GM19193 (cell line): Measurements from ENCODE around the gene SLTM.

ENCODE experiments used
- POLR2A ChIP-seq: IDR thresholded peaks from 4 replicates; pipeline ENCODE4 v1.6.1; 2011; ENCODE audit not compliant: insufficient read depth, insufficient read length; ENCODE audit errors: extremely low read depth

The SLTM gene

DNA sequence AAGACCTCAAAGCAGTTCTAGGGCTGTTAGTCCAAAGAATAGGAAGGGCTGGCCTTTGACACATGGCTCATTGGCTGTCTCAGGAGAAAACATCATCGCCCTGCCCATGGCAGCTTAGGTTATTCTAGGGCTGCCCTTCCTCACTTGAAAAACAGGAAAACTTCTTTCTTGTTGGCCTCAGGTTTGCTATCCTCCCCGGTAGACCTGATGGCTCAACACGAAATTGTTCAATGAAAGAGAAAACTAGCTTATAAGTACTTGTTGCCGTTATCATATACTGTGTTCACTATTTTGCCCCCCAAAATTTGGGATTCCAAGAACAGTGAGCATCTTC is 602 bp upstream of the SLTM start:
- TF ChIP-seq POLR2A = no peak

DNA sequence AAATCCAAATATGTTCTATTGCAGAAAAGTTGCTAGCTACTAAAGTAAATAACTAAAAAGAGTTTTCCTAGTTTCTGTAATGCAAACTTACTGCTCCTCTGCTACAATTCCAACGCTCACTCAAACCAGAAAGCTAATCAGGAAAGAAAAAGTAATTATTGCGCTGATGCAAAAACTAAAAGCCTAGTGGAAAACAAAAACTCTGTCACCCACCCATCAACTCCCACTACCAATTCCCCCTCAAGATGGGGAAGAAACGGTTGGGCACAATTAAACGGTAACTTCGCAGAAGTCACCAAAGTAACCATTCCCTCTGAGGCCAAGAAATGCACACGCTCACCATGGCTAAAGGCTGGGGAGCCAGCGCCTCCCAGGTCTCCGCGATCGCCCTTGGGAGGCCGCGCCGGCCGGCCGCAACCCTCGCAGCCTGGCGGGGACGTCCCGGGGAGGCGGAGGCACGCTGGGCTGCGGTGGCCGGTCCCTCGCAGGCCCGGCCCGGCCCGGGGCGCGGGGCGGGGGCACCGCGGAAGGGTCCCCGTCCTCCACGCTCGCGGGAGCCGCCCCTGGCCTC is 684 bp downstream of the SLTM start:
- no peak for TF ChIP-seq POLR2A

GRCh38 chr15:58931987-58932588 is 1.4 kb downstream of the SLTM start:
- TF ChIP-seq POLR2A = no peak

DNA sequence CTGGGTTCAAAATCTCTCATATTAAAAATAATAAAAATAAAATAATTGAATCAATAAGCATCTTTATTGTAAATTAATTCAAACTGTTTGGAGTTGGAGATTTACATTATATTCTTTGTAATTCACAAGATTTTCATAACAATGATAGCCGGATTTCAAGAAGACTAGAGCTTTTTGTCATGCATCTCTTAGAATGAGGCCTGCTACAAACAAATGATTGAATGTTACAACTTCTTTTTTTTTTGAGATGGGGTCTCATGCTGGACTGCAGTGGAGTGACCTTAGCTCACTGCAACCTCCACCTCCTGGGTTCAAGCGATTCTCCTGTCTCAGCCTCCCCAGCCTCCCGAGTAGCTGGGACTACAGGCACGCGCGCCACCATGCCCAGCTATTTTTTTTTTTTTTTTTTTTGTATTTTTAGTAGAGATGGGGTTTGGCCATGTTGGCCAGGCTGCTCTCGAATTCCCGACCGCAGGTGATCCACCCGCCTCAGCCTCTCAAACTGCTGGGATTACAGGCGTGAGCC is 3.5 kb downstream of the SLTM start:
- TF ChIP-seq POLR2A = no peak

DNA sequence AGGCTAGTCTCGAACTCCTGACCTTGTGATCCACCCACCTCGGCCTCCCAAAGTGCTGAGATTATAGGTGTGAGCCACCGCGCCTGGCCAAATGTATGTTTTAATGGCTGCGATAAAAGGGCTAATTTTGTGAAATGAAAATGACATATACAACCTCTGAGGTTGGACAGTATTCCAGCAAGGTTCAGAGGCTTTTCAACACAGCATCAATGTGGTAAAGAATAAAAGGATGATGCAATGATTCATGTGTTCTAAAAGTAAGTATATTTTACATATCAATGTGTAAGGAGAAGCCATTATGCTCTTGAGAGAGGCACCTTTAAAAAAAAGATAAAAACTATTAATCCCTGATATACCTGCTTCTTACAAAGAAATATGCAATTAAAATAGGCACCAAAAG is 6.7 kb downstream of the SLTM start:
- TF ChIP-seq POLR2A = no peak

DNA sequence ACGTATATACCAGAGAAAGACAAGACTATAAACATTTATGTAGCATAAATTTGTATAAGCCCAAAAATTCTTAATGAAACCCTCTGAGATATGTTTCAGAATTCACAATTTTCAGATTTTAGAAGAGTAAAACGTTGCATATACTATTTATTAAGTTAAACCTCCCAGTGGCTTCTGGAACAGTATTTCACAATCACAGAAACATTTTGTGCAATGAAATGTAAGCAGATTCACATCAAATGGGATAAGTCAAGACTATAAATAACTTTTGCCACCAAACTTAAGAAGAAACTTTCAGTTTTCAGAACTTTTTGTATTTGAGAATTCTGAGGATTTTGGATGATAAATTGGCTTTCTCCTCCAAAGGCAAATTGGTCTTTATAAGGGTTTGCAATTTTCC is 9.2 kb downstream of the SLTM start:
- TF ChIP-seq POLR2A = no peak

- TF ChIP-seq POLR2A = no peak
Measured at GRCh38 chr15:58923696-58924300, 9.7 kb downstream of the SLTM start.

DNA sequence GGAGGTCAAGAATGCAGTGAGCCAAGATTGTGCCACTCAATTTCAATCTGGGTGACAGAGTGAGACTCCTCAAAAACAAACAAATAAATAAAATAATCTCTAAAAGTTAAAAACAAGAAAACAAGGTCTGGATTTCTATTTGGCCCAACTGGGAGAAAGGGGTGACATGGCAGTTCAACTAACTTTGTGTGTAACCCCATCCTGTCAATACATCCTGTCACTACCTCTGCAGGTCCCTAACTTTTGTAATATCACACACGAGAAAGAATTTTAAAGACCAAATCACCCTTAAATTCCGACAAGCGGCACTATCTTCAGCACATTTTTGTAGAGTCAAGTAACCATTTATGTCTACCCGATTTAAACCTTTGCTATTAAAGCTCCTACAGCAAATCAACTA is 10.2 kb downstream of the SLTM start:
- no peak for TF ChIP-seq POLR2A

DNA sequence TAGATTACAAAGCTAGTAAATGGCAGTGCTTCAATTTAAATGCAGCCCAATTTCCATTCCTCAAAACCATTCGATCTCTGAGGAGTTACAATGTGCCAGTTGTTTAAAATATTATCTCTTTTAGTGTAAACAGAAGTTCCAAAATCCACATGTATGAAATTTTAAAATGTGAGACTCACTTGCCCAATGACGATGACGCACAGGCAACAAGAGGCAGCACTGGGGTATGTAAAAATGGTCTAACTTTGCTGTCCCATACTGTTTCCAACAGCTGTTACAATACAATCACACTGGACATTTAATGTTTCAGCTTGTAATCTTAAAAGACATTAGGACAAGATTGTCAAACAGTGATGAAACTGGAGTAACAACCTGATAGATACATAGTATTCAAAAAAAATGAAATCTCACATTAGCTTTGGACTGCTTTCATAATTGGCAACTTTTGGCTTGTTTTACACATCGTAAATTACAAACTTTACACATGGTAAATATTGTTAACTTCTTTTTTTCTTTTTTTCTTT is 12.2 kb downstream of the SLTM start:
- no peak for TF ChIP-seq POLR2A

GRCh38 chr15:58919232-58919631 is 14.2 kb downstream of the SLTM start:
- TF ChIP-seq POLR2A = no peak

GRCh38 chr15:58918239-58918638 is 15.2 kb downstream of the SLTM start:
- TF ChIP-seq POLR2A = no peak

DNA sequence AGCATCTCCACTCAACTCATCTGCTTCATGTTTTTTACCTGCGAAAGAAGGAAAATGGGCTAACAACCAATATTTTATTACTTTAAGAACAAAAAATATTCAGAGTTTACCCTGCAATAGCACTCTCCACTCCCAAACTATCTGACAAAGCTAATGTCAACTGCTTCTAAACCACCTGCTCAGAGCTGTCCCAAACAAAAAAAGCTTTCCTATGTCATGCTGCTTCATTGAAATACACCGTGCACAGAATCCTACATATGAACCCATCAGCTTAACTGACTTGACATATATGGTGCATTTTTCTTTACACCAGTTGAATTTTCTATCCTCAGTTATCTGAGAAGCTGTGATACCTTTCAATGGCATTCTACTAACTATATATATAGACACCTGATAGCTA is 16.5 kb downstream of the SLTM start:
- TF ChIP-seq POLR2A = no peak

DNA sequence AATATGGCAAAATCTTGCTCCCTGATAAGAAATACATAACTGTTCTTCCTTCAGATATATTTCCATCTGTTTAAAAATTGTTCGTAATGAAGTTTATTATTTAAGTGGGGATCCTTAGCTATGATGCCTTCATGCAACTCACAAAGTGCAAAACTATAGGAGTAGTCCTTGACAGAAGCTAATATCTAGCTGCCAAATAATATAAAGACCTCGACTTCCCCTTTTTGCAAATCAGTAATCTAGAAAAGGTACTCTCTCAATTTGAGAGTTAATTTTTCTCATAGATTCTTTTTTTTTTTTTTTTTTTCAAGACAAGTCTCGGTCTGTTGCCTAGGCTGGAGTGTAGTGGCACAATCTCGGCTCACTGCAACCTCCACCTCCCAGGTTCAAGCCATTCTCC is 23.0 kb downstream of the SLTM start:
- TF ChIP-seq POLR2A = no peak

DNA sequence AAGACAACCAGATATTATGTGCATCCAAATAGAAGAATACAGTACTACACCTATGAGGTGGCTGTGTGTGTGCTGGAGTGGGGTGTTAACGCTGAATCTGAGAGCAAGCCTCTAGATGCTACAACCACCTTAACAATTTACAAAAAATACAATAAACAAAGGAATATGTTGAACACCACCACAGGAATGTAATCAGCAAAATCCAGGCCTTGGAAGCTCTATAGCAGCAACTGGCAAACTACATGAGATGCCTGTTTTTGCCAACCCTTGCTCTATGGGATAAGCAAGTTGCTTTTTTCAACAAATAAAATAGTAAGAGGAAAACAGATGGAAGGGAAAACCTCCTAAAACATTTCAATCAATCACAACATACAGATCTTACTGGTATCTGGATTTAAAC is 23.9 kb downstream of the SLTM start:
- TF ChIP-seq POLR2A = no peak

GRCh38 chr15:58908550-58909309 is 24.7 kb downstream of the SLTM start:
- no peak for TF ChIP-seq POLR2A
